Common myeloid progenitor, CD34-positive (primary cell): ENCODE measurements around the gene MSI2.

ENCODE experiments used
- CTCF ChIA-PET: fragments of 350-600 bp; sonication (Branson Sonifier 250); formaldehyde crosslinking; loops from one replicate; lab custom pipeline; 2021; ENCODE audit warnings: antibody characterized with exemption; lab: Charles Lee
- POLR2A ChIA-PET: fragments of 350-600 bp; sonication (Branson Sonifier 250); formaldehyde crosslinking; loops from one replicate; lab custom pipeline; 2021; ENCODE audit warnings: antibody characterized with exemption; lab: Charles Lee
- DNase-seq, 3 donors: peaks; one replicate each; pipeline versions ENCODE4 v3.0.0 to v3.0.0-alpha.2; 2013
- H3K27ac ChIP-seq, 2 experiments: 1 replicate in 1 of 2; 2 replicates in 1 of 2; pipeline ENCODE4 v1.7.0; 2013; ENCODE audit warnings: inconsistent platforms in 2 of 2, low read length in 2 of 2, mild to moderate bottlenecking in 2 of 2, low read depth in 1 of 2, moderate library complexity in 1 of 2; ENCODE audit not compliant: severe bottlenecking in 2 of 2, insufficient read depth in 1 of 2, poor library complexity in 1 of 2
- H3K27me3 ChIP-seq, 5 experiments: replicated peaks in 2 of 5; 1 replicate in 3 of 5; 2 replicates in 2 of 5; pipeline versions ENCODE4 v1.6.1 to v1.7.0; 2013; ENCODE audit warnings: low read length in 4 of 5, mild to moderate bottlenecking in 2 of 5, moderate library complexity in 2 of 5, inconsistent platforms in 1 of 5; ENCODE audit not compliant: insufficient read depth in 5 of 5, control insufficient read depth in 4 of 5
- H3K36me3 ChIP-seq, 4 experiments: 1 replicate in 2 of 4; 2 replicates in 2 of 4; pipeline versions ENCODE4 v1.6.1 to v1.7.0; 2013; ENCODE audit warnings: low read length in 3 of 4, control low read depth in 1 of 4, mild to moderate bottlenecking in 1 of 4; ENCODE audit not compliant: control insufficient read depth in 4 of 4, insufficient read depth in 4 of 4
- H3K4me1 ChIP-seq, 4 experiments: 1 replicate in 3 of 4; 2 replicates in 1 of 4; pipeline versions ENCODE4 v1.6.1 to v1.7.1; 2013; ENCODE audit warnings: low read length in 3 of 4, mild to moderate bottlenecking in 3 of 4, control low read depth in 1 of 4, inconsistent platforms in 1 of 4, moderate library complexity in 1 of 4; ENCODE audit not compliant: control insufficient read depth in 4 of 4, insufficient read depth in 4 of 4; ENCODE audit errors: control extremely low read depth in 1 of 4
- H3K4me3 ChIP-seq, 7 experiments: 1 replicate in 4 of 7; 2 replicates in 3 of 7; pipeline versions ENCODE4 v1.5.1 to v1.7.0; 2013; ENCODE audit warnings: mild to moderate bottlenecking in 7 of 7, low read length in 6 of 7, moderate library complexity in 6 of 7, inconsistent platforms in 2 of 7, low read depth in 2 of 7, control low read depth in 1 of 7; ENCODE audit not compliant: insufficient read depth in 4 of 7, control insufficient read depth in 1 of 7; ENCODE audit errors: extremely low read depth in 1 of 7
- H3K9me3 ChIP-seq, 5 experiments: 1 replicate in 4 of 5; 2 replicates in 1 of 5; pipeline versions ENCODE4 v1.6.1 to v1.7.1; 2013; ENCODE audit warnings: low read length in 4 of 5, mild to moderate bottlenecking in 2 of 5, inconsistent platforms in 1 of 5, low read depth in 1 of 5, moderate library complexity in 1 of 5; ENCODE audit not compliant: control insufficient read depth in 4 of 5, insufficient read depth in 2 of 5; ENCODE audit errors: control extremely low read depth in 1 of 5
- WGBS: methylation state at CpG from one replicate; pipeline ENCODE4 v1.1.5; 2013; ENCODE audit not compliant: insufficient coverage; 5-methylcytosine and 5-hydroxymethylcytosine counted together

Gene MSI2

DNA sequence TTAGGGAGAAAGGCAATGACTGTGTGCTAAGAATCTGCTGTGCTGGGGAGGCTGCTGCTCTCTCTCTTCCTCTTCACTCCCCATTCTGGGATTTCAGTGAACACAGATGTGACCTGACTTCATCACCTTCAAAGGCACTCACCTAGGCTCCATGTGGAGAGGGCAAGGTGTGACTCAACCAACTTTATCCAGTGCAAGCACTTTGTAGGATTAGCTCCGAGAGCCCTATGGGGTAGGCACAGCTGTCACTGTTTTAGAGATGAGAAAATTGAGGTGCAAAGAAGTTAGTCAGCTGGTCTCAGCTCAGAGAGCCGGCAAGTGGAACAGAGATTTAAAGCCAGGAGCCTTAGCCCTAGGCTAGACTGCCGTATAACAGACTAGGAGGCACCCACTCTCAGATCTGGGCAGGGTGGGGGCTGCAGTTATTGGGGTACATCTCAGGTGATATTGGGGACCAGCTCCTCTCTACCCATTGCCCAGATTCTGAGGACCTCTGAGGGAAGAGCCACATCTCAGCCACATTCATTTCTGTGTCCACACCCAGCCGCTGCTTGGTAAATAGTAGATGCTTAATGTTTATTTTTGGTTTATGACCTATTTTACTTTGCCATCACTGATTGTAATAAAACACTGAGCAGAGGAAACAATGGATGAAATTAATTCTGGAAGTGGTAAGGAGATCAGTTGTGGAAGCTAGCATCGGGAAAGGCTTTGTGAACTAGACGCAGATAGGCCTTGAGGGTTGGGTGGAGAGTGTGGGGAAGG lies 350.0 kb downstream of the MSI2 start:
- ChIA-PET POLR2A (no interaction called here), CTCF (interaction anchor here (0.6 to 2.3 kb wide), 7 partner anchors 11 to 393 kb away, joined by 3 to 5 read pairs (median 3); no protein-coding TSS in a partner anchor)
- Histone ChIP-seq H3K27me3 (no peaks in the 10 kb centered on the region), H3K4me3 (no peak overlapping the region), H3K4me1 (peaks cover 17 to 46% (median 40%) of the 10 kb centered on the region in 4 experiments), H3K36me3 (peaks cover 3 to 59% (median 36%) of the 10 kb centered on the region in 4 experiments), H3K27ac (peak overlapping the region in 1 of 2 experiments; percentile 44), H3K9me3 (no peaks in the 10 kb centered on the region)
- no peak for DNase-seq
- 98% methylated on average over 5 of the region's 6 CpGs for WGBS

DNA sequence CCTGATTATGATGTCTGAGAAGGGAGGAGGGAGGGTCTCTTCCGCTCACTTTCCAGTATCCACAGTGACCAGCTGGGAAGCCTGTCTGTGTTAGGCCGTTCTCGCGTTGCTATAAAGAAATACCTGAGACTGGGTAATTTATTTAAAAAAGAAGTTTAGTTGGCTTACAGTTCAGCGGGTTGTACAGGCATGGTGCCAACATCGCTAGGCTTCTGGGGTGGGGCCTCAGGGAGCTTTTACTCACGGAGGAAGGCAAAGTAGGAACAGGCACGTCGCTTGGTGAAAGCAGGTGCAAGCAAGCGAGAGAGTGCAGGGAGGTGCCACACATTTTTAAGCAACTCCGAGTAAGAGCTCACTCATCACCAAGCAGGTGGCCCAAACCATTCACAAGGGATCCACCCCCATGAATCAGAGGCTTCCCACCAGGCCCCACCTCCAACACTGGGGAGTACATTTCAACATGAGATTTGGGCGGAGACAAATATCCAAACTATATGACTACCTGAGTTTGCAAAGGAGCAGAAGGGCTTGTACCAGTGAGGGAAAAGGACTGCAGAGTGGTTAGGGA lies 351.3 kb downstream of the MSI2 start:
- H3K9me3 ChIP-seq: no peaks in the 10 kb centered on the region
- WGBS: 100% methylated on average over 1 of the region's 12 CpGs
- no peak overlapping the region for H3K4me3 ChIP-seq
- ChIA-PET CTCF (interaction anchor here (0.6 to 1.2 kb wide), 5 partner anchors 8 to 176 kb away, joined by 3 to 5 read pairs (median 3); no protein-coding TSS in a partner anchor), POLR2A (no interaction called here)
- peak overlapping the region in 1 of 2 experiments; percentile 44 for H3K27ac ChIP-seq
- DNase-seq: no peak
- H3K4me1 ChIP-seq: peaks cover 17 to 39% (median 38%) of the 10 kb centered on the region in 4 experiments
- peaks cover under 1 to 56% (median 33%) of the 10 kb centered on the region in 4 experiments for H3K36me3 ChIP-seq
- H3K27me3 ChIP-seq: no peaks in the 10 kb centered on the region

DNA sequence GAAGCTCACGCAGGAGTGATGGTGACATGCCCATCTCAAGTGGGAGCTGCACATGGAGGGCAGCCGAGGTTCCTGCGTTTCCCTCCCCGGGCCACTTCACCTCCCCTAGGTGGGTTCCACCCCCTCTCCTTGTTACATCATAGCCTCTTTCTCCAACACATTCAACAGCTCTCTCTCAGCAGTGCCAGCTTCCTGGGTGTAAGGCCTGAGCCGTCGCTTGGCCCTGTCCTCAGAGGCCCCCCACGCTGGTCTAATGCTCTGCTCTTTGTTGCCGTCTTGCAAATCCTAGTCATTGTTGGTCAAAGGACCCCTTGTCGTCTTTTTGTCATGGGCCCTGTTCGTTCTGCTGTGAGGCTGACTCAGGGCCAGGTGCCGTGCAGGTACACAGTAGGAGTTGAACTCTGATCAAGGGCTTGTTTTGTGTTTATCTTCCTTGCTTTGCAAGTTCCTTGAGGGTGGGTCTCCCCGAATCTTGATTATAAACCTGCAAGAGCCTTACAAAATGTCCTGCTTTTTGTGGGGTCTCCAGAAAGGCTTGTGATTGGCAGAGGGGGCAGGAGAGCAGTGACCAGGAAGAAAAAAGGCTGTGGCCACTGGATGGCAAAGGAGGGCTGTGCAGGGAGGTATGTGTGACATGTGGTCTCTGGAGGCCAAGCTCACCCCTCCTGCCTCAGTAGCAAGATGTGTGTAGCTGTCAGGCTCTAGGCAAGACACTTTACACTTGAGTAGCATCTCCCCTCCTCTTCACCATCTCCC lies 352.2 kb downstream of the MSI2 start:
- H3K4me1 ChIP-seq: peaks cover 10 to 32% (median 29%) of the 10 kb centered on the region in 4 experiments
- CTCF ChIA-PET: interaction anchor here (1.1 to 1.5 kb wide), 3 partner anchors 7 to 13 kb away, joined by 3 to 5 read pairs (median 4); no protein-coding TSS in a partner anchor
- 95% methylated on average over 12 of the region's 12 CpGs for WGBS

DNA sequence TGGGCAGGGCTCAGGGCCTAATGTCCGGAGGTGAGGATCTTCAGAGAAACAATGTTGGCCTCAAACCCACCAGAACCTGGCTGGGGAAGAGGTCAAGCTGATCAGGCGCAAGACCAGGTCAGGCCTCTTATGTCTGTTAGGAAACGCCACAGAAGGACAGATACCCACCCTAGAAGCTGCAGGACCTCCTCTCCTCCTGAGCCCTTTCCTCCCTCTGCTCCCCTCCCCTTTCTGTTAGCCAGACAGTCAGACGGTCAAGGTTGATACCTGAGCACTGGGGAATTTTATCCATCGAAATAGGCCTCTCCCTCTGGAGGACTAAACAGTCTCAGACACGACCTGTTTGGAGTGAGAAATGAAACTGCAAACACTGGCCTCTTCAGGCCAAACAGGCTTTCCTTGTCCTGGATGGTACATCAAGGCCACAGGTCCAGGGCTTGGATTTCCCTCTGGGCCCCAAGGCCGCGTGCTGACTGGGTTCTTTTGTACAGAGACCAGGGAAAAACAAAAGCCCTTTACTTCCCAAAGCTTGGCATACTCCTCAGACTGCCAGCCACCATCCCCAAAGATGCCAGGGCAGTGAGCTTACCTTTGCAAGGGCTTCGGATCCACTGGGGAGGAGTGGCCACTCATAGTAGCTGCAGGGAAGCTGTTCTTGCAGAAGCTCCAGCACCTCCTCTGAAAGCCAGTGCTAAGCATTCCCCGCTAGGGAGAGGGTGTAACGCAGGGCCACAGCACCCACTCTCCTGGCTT lies 353.0 kb downstream of the MSI2 start:
- Histone ChIP-seq H3K27ac (peak overlapping the region in 1 of 2 experiments; percentile 51), H3K27me3 (no peaks in the 10 kb centered on the region), H3K4me3 (no peak overlapping the region), H3K9me3 (no peaks in the 10 kb centered on the region), H3K36me3 (peaks cover 0 to 52% (median 35%) of the 10 kb centered on the region in 4 experiments), H3K4me1 (peaks cover 6 to 26% (median 21%) of the 10 kb centered on the region in 4 experiments)
- ChIA-PET POLR2A (no interaction called here), CTCF (interaction anchor here (1.5 kb wide), 1 partner anchor 11 kb away, joined by 4 read pairs; no protein-coding TSS in a partner anchor)
- DNase-seq: no peak
- WGBS: 97% methylated on average over 10 of the region's 11 CpGs

More for the DNA sequence above, 352.2 kb downstream of the MSI2 start:
- Histone ChIP-seq H3K27me3 (no peaks in the 10 kb centered on the region), H3K36me3 (peaks cover 0 to 54% (median 33%) of the 10 kb centered on the region in 4 experiments), H3K9me3 (no peaks in the 10 kb centered on the region), H3K4me3 (no peak overlapping the region), H3K27ac (no peak overlapping the region)
- POLR2A ChIA-PET: no interaction called here
- DNase-seq: no peak

DNA sequence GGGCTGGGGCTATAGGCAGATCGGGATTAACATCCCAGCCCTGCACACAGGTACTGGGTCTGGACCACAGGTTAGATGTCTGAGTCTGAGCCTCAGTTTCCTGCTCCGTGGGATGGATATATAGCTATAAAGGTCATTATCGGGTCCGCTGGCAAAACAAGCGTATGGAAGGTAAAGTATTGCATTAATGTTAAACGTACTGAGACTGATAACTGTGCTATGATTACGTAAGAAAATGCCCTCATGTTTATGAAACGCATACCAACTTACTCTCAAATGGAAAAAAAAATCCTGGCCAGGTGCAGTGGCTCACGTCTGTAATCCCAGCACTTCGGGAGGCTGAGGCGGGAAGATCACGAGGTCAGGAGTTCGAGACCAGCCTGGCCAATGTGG lies 353.6 kb downstream of the MSI2 start:
- H3K4me1 ChIP-seq: peaks cover 2 to 20% (median 16%) of the 10 kb centered on the region in 4 experiments
- H3K4me3 ChIP-seq: no peak overlapping the region
- H3K27me3 ChIP-seq: no peaks in the 10 kb centered on the region
- peaks cover 0 to 55% (median 36%) of the 10 kb centered on the region in 4 experiments for H3K36me3 ChIP-seq
- DNase-seq: no peak
- H3K9me3 ChIP-seq: no peaks in the 10 kb centered on the region
- POLR2A ChIA-PET: no interaction called here
- peak overlapping the region in 1 of 2 experiments; percentile 51 for H3K27ac ChIP-seq
- WGBS: 100% methylated on average over 5 of the region's 13 CpGs
- CTCF ChIA-PET: no interaction called here

DNA sequence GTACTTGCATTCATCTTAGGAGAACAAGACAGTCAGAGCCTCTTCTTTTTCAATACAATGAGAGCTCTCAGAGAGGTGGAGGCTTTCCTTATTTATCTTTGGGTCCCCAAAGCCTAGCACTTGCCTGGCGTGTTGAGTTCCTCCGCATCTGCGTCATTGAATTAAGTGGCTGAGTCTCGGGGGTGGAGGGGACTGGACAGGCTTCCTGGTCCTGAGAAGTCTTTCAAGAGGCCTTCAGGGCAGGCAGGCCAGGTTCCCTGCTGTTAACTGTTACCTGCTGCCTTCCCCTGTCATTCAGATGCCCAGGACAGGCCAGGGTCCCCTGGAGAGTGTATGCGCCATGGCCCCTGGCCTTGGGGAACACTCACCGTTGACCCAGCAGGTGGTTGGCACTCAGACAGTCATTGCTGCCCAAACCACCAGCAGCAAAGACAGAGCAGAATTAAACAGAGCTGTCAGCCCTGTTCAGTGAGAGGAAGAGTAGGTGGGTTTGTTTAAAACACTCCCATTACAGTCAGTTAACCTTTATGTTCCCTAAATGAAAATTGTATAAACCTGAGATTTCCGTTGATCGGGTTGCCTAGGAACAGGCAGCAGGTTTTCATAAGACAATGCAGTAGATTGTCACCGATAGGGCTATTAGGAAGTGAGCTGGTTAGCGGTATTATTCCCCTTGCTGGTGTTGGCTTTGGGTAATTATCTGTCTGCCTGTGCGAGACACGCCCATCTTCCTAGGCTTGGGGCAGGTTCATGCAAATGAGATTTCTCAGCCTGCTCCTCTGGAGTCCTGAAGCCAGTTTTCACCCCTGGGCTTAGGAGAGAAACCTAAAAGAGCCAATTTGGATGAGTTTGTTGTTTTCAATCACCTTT lies 356.1 kb downstream of the MSI2 start:
- H3K9me3 ChIP-seq: no peaks in the 10 kb centered on the region
- DNase-seq: peak in 2 of 3 donors; percentile 69 to 77
- no peak overlapping the region for H3K4me3 ChIP-seq
- H3K36me3 ChIP-seq: peaks cover 12 to 61% (median 45%) of the 10 kb centered on the region in 4 experiments
- peak overlapping the region in 1 of 2 experiments; percentile 23 for H3K27ac ChIP-seq
- WGBS: 94% methylated on average over 6 of the region's 12 CpGs
- POLR2A ChIA-PET: no interaction called here
- CTCF ChIA-PET: interaction anchor here (1.6 kb wide), 1 partner anchor 10 kb away, joined by 5 read pairs; no protein-coding TSS in a partner anchor
- peaks cover 0 to 8% (median 3%) of the 10 kb centered on the region in 4 experiments for H3K4me1 ChIP-seq
- no peaks in the 10 kb centered on the region for H3K27me3 ChIP-seq
